ENCODE data around the gene RAVER1. TPM values are rescaled to one million over a fixed set of nuclear protein-coding genes. Genes with fewer than 3 reads are reported as not detected.

Gene RAVER1
- total and polyA plus RNA-seq, 9 of the 15 experiments (the other 6 are each of a cell fraction or from before 2014, with no cell fraction given) = 0.06 to 113 (median 7.0) TPM

GRCh38 chr19:10279737-10280442 is 53.4 kb downstream of the RAVER1 start (continued):
- TF ChIP-seq GTF3C2 (IDR thresholded peaks at IDR 0.05; ENCODE audit: borderline replicate concordance, extremely low read depth, insufficient read length) (no peak), FOXJ3 (CRISPR knock-in tag; IDR thresholded peaks at IDR 0.05) (no peak)

GRCh38 chr19:10278935-10279334 is 54.4 kb downstream of the RAVER1 start:
- in situ Hi-C loops (cut with MboI) (no loop called here), intact Hi-C loops (cut with micrococcal nuclease) (no loop called here)
- BruUV-seq (replicated peaks) = no TSS peak
- Histone ChIP-seq H2AFZ (ENCODE audit: low read depth, low read length) (no peak overlapping the region), H3K9me1 (ENCODE audit: control insufficient read depth, insufficient read depth, low read length) (no peaks in the 10 kb centered on the region), H3K4me2 (ENCODE audit: insufficient read depth, low read length) (no peak overlapping the region), H3K27me3 (ENCODE audit: control insufficient read depth in 2 of 2, insufficient read depth in 2 of 2, low read length in 2 of 2) (no peaks in the 10 kb centered on the region), H3K9me3 (replicated peaks; ENCODE audit: control insufficient read depth, insufficient read depth, low read depth, low read length) (no peaks in the 10 kb centered on the region), H3K79me2 (ENCODE audit: control insufficient read depth, insufficient read depth, low read length) (peaks cover 8% of the 10 kb centered on the region; the same call in 2 of the 3 replicates), H3K27ac (ENCODE audit: extremely low read depth, low read depth, low read length) (no peak overlapping the region), H3K9ac (ENCODE audit: insufficient read depth in 1 of 2, low read depth in 2 of 2, low read length in 2 of 2) (no peak overlapping the region), H4K20me1 (replicated peaks; ENCODE audit: control insufficient read depth, insufficient read depth, low read length) (no peaks in the 10 kb centered on the region), H3K4me1 (replicated peaks in 1 of 2; ENCODE audit: control insufficient read depth in 2 of 2, insufficient read depth in 2 of 2, low read length in 2 of 2) (peaks cover 10 to 11% of the 10 kb centered on the region in 2 experiments; a peak in 4 of 5 replicates), H3K36me3 (ENCODE audit: control insufficient read depth, insufficient read depth, low read length) (peaks cover 82% of the 10 kb centered on the region; the same call in 2 of the 3 replicates), H3K4me3 (no peak overlapping the region)
- TF ChIP-seq ZNF121 (CRISPR knock-in tag; conservative IDR thresholded peaks at IDR 0.05) (0 out of 2 replicates have a peak, but pooled peaks have one; percentile 12), ZNF584 (CRISPR knock-in tag; IDR thresholded peaks at IDR 0.05; ENCODE audit: low read depth) (no peak)
- no peak for DNase-seq (ENCODE audit: extremely low read depth in 1 of 4, low spot score in 3 of 4)
- CTCF ChIA-PET (ENCODE audit: low intra/inter-chr PET ratio) = no interaction called here
- POLR2A ChIA-PET = interaction anchor here (0.6 to 0.9 kb wide), 3 partner anchors 8 to 252 kb away, joined by 3 to 5 read pairs (median 3); partner anchors contain the start of genes ICAM1 and ICAM5
- no peak for ATAC-seq
- WGBS (ENCODE audit: insufficient coverage, low coverage, missing lambda C conversion rate) = 91% methylated on average over 1 of the region's 1 CpG
- FAIRE-seq = no peak

Measured in K562 (cell line).